ENCODE data around the gene PLA2G1B. TPM values are rescaled to one million over a fixed set of nuclear protein-coding genes. Genes with fewer than 3 reads are reported as not detected.

Gene PLA2G1B
- total and polyA plus RNA-seq, 2 of the 13 experiments (the other 11 are each of a cell fraction or from before 2014, with no cell fraction given) = 0.33 to 1.4 TPM

GRCh38 chr12:120365675-120366340 lies 38.2 kb upstream of the PLA2G1B start (continued):
- 0 out of 2 replicates have a peak, but pooled peaks have one; percentile 39 for TF ChIP-seq HNRNPL (IDR thresholded peaks at IDR 0.05; ENCODE audit: low read depth, low read length)
- peak; percentile 39; the same call in 1 of the 2 replicates for TF ChIP-seq HDAC1 (CRISPR knock-in tag; IDR thresholded peaks at IDR 0.05)
- peak; percentile 75 for TF ChIP-seq RCOR2 (CRISPR knock-in tag; IDR thresholded peaks at IDR 0.05)
- TF ChIP-seq RAD51 (IDR thresholded peaks at IDR 0.05; ENCODE audit: borderline replicate concordance) = no peak
- TF ChIP-seq ZFY (CRISPR knock-in tag; IDR thresholded peaks at IDR 0.05) = peak; percentile 40; the same call in 1 of the 2 replicates
- no peak for TF ChIP-seq SIX1 (CRISPR knock-in tag; IDR thresholded peaks at IDR 0.05; ENCODE audit: borderline replicate concordance)
- no peak for TF ChIP-seq ETV6 (CRISPR knock-in tag; conservative IDR thresholded peaks at IDR 0.05)
- TF ChIP-seq NR2F6 (IDR thresholded peaks at IDR 0.05) = peak; percentile 62; the same call in 1 of the 2 replicates
- peak; percentile 63; the same call in 1 of the 2 replicates for TF ChIP-seq NR2F6 (CRISPR knock-in tag; IDR thresholded peaks at IDR 0.05)
- TF ChIP-seq YEATS2 (CRISPR knock-in tag; IDR thresholded peaks at IDR 0.05; ENCODE audit: borderline replicate concordance) = no peak
- peak; percentile 28; the same call in 1 of the 2 replicates for TF ChIP-seq HNF4A (CRISPR knock-in tag; IDR thresholded peaks at IDR 0.05)
- TF ChIP-seq HIVEP1 (CRISPR knock-in tag; IDR thresholded peaks at IDR 0.05) = no peak
- TF ChIP-seq HMGA1 (CRISPR knock-in tag; conservative IDR thresholded peaks at IDR 0.05) = no peak
- TF ChIP-seq ZNF652 (CRISPR knock-in tag; IDR thresholded peaks at IDR 0.05; ENCODE audit: borderline replicate concordance, low read depth) = no peak
- TF ChIP-seq GTF3A (CRISPR knock-in tag; conservative IDR thresholded peaks at IDR 0.05) = no peak
- peak; percentile 50; the same call in 1 of the 2 replicates for TF ChIP-seq ZNF292 (CRISPR knock-in tag; IDR thresholded peaks at IDR 0.05; ENCODE audit: borderline replicate concordance, low read depth)
- TF ChIP-seq ZNF629 (CRISPR knock-in tag; conservative IDR thresholded peaks at IDR 0.05) = peak; percentile 99
- TF ChIP-seq SRSF4 (IDR thresholded peaks at IDR 0.05; ENCODE audit: low read depth, low read length, poor library complexity, severe bottlenecking) = no peak
- TF ChIP-seq PHF21A (CRISPR knock-in tag; IDR thresholded peaks at IDR 0.05) = 0 out of 2 replicates have a peak, but pooled peaks have one; percentile 29
- TF ChIP-seq U2AF2 (IDR thresholded peaks at IDR 0.05; ENCODE audit: low read depth, low read length) = no peak
- no peak for TF ChIP-seq ZNF225 (CRISPR knock-in tag; IDR thresholded peaks at IDR 0.05)
- TF ChIP-seq KDM1A (CRISPR knock-in tag; IDR thresholded peaks at IDR 0.05) = peak; percentile 91; the same call in 1 of the 2 replicates
- no peak for TF ChIP-seq ATM (IDR thresholded peaks at IDR 0.05; ENCODE audit: borderline replicate concordance)
- TF ChIP-seq PRDM10 (CRISPR knock-in tag; IDR thresholded peaks at IDR 0.05; ENCODE audit: low read depth) = no peak
- 0 out of 2 replicates have a peak, but pooled peaks have one; percentile 1 for TF ChIP-seq GFI1 (CRISPR knock-in tag; IDR thresholded peaks at IDR 0.05; ENCODE audit: borderline replicate concordance)
